ENCODE measurements around the gene SLC16A13. TPM values are rescaled to one million over a fixed set of nuclear protein-coding genes. Genes with fewer than 3 reads are reported as not detected.

SLC16A13 gene
- total RNA-seq, 1 donor from 2014 or later: 10.1 TPM

DNA sequence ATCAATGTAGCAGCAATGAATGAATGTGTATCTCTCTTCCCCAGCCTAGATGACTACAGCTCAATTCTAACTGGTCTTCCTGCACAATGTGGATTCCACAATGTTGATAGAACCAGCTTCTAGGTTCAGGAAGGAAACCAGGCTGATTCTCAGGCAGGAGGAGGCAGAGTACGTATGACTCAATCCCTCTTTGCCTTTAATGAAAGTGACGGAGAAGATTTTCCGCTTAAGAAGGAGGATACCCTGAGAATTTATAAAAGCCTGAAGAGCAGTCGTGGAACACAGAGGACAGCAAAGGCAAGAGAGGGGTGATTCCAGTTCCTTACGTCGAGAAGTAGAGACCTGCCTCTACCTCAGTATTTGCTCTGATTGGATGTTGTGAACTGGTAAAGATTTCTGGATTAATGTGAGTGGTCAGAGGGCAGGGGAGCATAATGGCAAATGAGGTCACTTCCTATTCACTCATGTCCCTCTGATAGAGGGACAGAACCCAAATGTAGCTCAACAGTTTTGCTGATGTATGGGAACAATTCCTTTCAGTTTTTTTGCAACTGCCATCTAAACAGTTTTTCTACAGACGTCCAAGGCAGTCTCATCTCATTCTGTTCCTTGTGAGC lies 23.1 kb downstream of the SLC16A13 start:
- Histone ChIP-seq H3K36me3 (no peaks in the 10 kb centered on the region), H3K9me3 (no peaks in the 10 kb centered on the region), H3K27me3 (peaks cover under 1% of the 10 kb centered on the region), H3K27ac (no peak overlapping the region), H3K4me1 (no peaks in the 10 kb centered on the region), H3K4me3 (no peak overlapping the region)
- intact Hi-C loops (cut with DNase I): no loop called here
- TF ChIP-seq, protein P1, sequence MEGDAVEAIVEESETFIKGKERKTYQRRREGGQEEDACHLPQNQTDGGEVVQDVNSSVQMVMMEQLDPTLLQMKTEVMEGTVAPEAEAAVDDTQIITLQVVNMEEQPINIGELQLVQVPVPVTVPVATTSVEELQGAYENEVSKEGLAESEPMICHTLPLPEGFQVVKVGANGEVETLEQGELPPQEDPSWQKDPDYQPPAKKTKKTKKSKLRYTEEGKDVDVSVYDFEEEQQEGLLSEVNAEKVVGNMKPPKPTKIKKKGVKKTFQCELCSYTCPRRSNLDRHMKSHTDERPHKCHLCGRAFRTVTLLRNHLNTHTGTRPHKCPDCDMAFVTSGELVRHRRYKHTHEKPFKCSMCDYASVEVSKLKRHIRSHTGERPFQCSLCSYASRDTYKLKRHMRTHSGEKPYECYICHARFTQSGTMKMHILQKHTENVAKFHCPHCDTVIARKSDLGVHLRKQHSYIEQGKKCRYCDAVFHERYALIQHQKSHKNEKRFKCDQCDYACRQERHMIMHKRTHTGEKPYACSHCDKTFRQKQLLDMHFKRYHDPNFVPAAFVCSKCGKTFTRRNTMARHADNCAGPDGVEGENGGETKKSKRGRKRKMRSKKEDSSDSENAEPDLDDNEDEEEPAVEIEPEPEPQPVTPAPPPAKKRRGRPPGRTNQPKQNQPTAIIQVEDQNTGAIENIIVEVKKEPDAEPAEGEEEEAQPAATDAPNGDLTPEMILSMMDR (IDR thresholded peaks at IDR 0.05): no peak
- ATAC-seq (no peak), DNase-seq (no peak)

DNA sequence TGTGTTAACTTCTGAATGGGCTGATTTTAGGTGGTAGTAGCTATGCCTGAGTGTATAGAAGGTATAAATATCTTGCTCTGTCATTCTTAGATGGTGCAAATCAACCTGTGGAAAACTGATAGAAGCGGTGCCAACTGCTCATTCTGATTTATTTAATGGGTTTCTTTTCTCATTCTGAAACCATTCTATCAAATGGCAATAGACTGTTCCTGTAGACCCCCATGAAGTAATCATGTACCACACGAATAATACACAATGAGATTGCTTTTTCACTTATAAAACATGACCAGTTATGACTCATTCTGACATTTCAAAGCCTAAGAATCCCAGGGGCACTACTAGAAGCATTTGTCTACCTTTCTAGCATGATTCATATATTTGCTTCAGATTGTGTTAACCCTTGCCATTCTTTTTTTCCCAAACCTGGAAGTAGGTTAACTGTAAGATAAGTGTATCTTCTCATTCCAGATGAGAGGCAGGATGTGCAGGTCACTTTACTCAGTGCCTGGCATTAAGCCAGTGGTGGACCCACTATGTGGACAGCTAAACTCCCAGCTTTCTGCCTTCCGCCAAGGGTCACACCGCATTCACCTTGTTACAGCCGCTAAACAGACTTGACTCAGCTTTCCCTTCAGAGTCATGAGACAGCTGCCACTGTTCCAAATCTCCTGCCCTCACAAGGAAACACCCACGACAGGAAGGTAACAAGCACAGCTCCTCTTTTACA lies 24.5 kb downstream of the SLC16A13 start:
- Histone ChIP-seq H3K9me3 (no peaks in the 10 kb centered on the region), H3K36me3 (no peaks in the 10 kb centered on the region), H3K4me1 (no peaks in the 10 kb centered on the region), H3K4me3 (no peak overlapping the region), H3K27me3 (peaks cover 5% of the 10 kb centered on the region), H3K27ac (no peak overlapping the region)
- TF ChIP-seq, protein P1 (IDR thresholded peaks at IDR 0.05): no peak
- ATAC-seq (no peak), DNase-seq (no peak)
- intact Hi-C loops (cut with DNase I): no loop called here

DNA sequence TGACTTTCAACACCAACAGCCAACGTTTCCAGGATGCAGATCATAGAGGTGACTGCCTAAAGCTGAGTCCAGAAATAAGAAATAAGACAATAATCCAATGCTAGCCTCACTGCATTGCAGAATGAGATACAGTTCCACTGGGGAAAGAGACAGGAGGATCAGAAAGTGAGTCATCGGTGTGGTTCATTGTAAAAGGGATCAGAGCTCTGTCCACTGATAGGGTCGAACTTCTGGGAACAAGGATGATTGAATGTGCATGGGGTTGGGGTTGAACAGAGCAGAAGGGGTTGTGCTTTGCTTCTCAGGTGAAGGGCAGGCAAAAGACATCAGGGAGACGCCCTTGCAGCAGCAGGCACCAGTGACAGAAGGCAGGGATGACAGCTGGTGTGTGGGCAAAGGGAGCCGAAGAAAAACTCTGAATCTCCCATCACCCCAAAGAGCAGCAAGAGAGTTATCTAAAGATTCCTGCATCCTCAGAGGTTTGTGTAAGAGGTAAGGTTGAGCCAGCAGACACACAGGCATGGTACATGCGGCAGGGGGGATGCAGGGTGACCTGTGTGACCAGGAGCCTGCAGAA lies 27.8 kb downstream of the SLC16A13 start:
- Histone ChIP-seq H3K27me3 (peaks cover 10% of the 10 kb centered on the region), H3K4me3 (no peak overlapping the region), H3K9me3 (no peaks in the 10 kb centered on the region), H3K36me3 (no peaks in the 10 kb centered on the region), H3K4me1 (no peaks in the 10 kb centered on the region), H3K27ac (no peak overlapping the region)
- TF ChIP-seq, protein P1 (IDR thresholded peaks at IDR 0.05): no peak
- intact Hi-C loops (cut with DNase I): no loop called here
- DNase-seq: no peak
- ATAC-seq: no peak

DNA sequence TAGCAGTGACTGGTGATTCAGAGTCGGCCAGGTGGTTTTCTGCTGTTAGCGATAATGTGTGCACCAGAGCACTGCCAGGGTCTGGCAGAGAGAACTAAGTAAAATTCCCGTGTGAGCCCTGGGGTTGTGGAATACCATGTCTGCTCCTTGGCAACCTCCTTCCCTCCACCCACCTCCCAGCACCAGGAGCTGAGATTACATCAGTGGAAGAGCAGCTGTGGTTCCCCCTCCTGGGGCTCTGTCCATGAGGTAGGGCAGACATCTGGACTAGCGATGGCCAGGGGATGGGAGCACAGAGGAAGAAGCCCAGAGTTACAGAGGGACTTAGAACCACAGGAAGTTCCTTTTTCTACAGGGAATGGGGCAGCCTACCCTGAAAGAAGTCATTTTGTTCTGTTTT lies 28.4 kb downstream of the SLC16A13 start:
- Histone ChIP-seq H3K4me3 (no peak overlapping the region), H3K9me3 (no peaks in the 10 kb centered on the region), H3K27me3 (peaks cover 10% of the 10 kb centered on the region), H3K27ac (no peak overlapping the region), H3K4me1 (no peaks in the 10 kb centered on the region), H3K36me3 (no peaks in the 10 kb centered on the region)
- TF ChIP-seq, protein P1 (IDR thresholded peaks at IDR 0.05): no peak
- intact Hi-C loops (cut with DNase I): no loop called here
- DNase-seq (no peak), ATAC-seq (no peak)

DNA sequence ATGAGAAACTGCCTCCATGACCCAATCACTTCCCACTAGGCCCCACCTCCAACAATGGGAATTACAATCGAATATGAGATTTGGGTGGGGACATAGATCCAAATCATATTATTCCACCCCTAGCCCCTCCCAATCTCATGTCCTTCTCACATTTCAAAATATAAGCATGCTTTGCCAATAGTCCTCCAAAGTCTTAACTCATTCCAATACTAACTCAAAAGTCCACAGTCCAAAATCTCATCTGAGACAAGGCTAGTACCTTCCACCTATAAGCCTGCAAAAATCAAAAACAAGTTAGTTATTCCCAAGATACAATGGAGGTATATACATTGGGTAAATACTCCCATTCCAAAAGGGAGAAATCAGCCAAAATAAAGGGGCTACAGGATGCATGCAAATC lies 31.4 kb downstream of the SLC16A13 start:
- Histone ChIP-seq H3K4me1 (no peaks in the 10 kb centered on the region), H3K27me3 (peaks cover 10% of the 10 kb centered on the region), H3K36me3 (no peaks in the 10 kb centered on the region), H3K4me3 (no peak overlapping the region), H3K27ac (no peak overlapping the region), H3K9me3 (no peaks in the 10 kb centered on the region)
- DNase-seq (no peak), ATAC-seq (no peak)
- TF ChIP-seq, protein P1 (IDR thresholded peaks at IDR 0.05): no peak
- intact Hi-C loops (cut with DNase I): no loop called here

All from upper lobe of right lung (tissue), 1 donor.